Neuronal stem cell (in vitro differentiated cells): ENCODE results near the gene GDI2.

ENCODE experiments used
- DNase-seq: peaks from one replicate; pipeline ENCODE4 v3.0.0-alpha.2; 2013; ENCODE audit warnings: low spot score
- H2AFZ ChIP-seq: one replicate; pipeline ENCODE4 v1.6.1; 2013; ENCODE audit warnings: mild to moderate bottlenecking, low read length, inconsistent platforms
- H2AK5ac ChIP-seq: 2 replicates; pipeline ENCODE4 v1.6.1; 2013; ENCODE audit warnings: low read depth, mild to moderate bottlenecking, inconsistent platforms, low read length, moderate library complexity, mixed read lengths
- H2BK120ac ChIP-seq: 2 replicates; pipeline ENCODE4 v1.6.1; 2013; ENCODE audit warnings: low read depth, mild to moderate bottlenecking, inconsistent platforms, low read length, moderate library complexity, mixed read lengths
- H2BK12ac ChIP-seq: one replicate; pipeline ENCODE4 v1.6.1; 2013; ENCODE audit warnings: low read length, inconsistent platforms
- H2BK15ac ChIP-seq: 2 replicates; pipeline ENCODE4 v1.6.1; 2013; ENCODE audit warnings: mild to moderate bottlenecking, low read length, inconsistent platforms, mixed read lengths
- H2BK5ac ChIP-seq: one replicate; pipeline ENCODE4 v1.6.1; 2013; ENCODE audit warnings: inconsistent platforms, mild to moderate bottlenecking, low read length, moderate library complexity
- H3K14ac ChIP-seq: one replicate; pipeline ENCODE4 v1.6.1; 2013; ENCODE audit warnings: low read length, inconsistent platforms
- H3K18ac ChIP-seq: 2 replicates; pipeline ENCODE4 v1.6.1; 2013; ENCODE audit warnings: low read length, inconsistent platforms
- H3K23ac ChIP-seq: 2 replicates; pipeline ENCODE4 v1.6.1; 2013; ENCODE audit warnings: low read depth, mild to moderate bottlenecking, mixed read lengths, low read length, inconsistent platforms; ENCODE audit not compliant: poor library complexity
- H3K27ac ChIP-seq: replicated peaks from 3 replicates; pipeline ENCODE4 v1.5.1; 2013; ENCODE audit warnings: low read length, inconsistent platforms
- H3K27me3 ChIP-seq, 3 experiments: 2 replicates each; pipeline ENCODE4 v1.6.1; 2013; ENCODE audit warnings: low read length in 3 of 3, mild to moderate bottlenecking in 2 of 3, inconsistent platforms in 1 of 3, low read depth in 1 of 3, mixed read lengths in 1 of 3, moderate library complexity in 1 of 3; ENCODE audit not compliant: control insufficient read depth in 3 of 3, insufficient read depth in 3 of 3
- H3K36me3 ChIP-seq, 2 donors: replicated peaks in 1 of 2; 2 replicates each; pipeline ENCODE4 v1.6.1; 2013; ENCODE audit warnings: low read length in 2 of 2; ENCODE audit not compliant: control insufficient read depth in 2 of 2, insufficient read depth in 2 of 2
- H3K4ac ChIP-seq: 2 replicates; pipeline ENCODE4 v1.6.1; 2013; ENCODE audit warnings: inconsistent platforms, mild to moderate bottlenecking, low read length, moderate library complexity
- H3K4me1 ChIP-seq, 2 donors: 1 replicate in 1 of 2; 2 replicates in 1 of 2; pipeline ENCODE4 v1.6.1; 2013; ENCODE audit warnings: low read length in 2 of 2, low read depth in 1 of 2; ENCODE audit not compliant: control insufficient read depth in 2 of 2, insufficient read depth in 1 of 2
- H3K4me2 ChIP-seq: one replicate; pipeline ENCODE4 v1.6.1; 2013; ENCODE audit warnings: mild to moderate bottlenecking, low read length, inconsistent platforms; ENCODE audit not compliant: insufficient read depth, poor library complexity, severe bottlenecking
- H3K4me3 ChIP-seq, 2 donors: 2 replicates each; pipeline ENCODE4 v1.5.1; 2013; ENCODE audit warnings: low read length in 2 of 2, mild to moderate bottlenecking in 2 of 2, inconsistent platforms in 1 of 2, moderate library complexity in 1 of 2
- H3K79me1 ChIP-seq: one replicate; pipeline ENCODE4 v1.6.1; 2013; ENCODE audit warnings: low read depth, mild to moderate bottlenecking, inconsistent platforms, low read length, moderate library complexity
- H3K9ac ChIP-seq: one replicate; pipeline ENCODE4 v1.6.1; 2013; ENCODE audit warnings: mild to moderate bottlenecking, low read depth, low read length, inconsistent platforms; ENCODE audit not compliant: poor library complexity
- H3K9me3 ChIP-seq, 2 donors: replicated peaks in 1 of 2; 2 replicates each; pipeline versions ENCODE3 to v1.6.1; 2013; ENCODE audit warnings: low read length in 2 of 2, mild to moderate bottlenecking in 2 of 2, inconsistent platforms in 1 of 2, low read depth in 1 of 2, mixed read lengths in 1 of 2, moderate library complexity in 1 of 2; ENCODE audit not compliant: control insufficient read depth in 2 of 2, insufficient read depth in 1 of 2
- H4K8ac ChIP-seq: one replicate; pipeline ENCODE4 v1.6.1; 2013; ENCODE audit warnings: low read depth, mild to moderate bottlenecking, inconsistent platforms, low read length, moderate library complexity
- H4K91ac ChIP-seq: one replicate; pipeline ENCODE4 v1.6.1; 2013; ENCODE audit warnings: low read length, low read depth, mild to moderate bottlenecking, inconsistent platforms; ENCODE audit not compliant: poor library complexity
- WGBS, 2 donors: extraction: QIAGEN DNeasy Blood & Tissue Kit; methylation state at CpG; one replicate each; pipeline ENCODE4 v1.1.7; 2013; ENCODE audit warnings: missing lambda C conversion rate in 2 of 2, mixed read lengths in 1 of 2; ENCODE audit not compliant: insufficient read length in 2 of 2, insufficient replicate concordance in 1 of 2; ENCODE audit errors: extremely low coverage in 2 of 2; 5-methylcytosine and 5-hydroxymethylcytosine counted together

The GDI2 gene

DNA sequence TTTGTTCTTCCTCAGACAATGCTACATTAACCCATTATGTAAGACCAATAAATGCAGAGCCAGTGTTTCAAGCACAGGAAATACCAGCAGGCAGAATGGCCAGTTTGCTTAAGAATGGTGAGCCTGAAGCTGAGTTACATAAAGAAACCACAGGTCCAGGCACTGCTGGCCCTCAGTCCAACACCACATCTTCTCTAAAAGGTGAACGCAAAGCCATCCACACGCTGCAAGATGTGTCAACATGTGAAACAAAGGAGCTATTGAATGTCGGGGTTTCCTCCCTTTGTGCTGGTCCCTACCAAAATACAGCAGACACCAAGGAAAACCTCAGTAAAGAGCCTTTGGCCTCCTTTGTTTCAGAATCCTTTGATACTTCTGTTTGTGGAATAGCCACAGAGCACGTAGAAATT, 64.8 kb downstream of the GDI2 start:
- Histone ChIP-seq H3K4me3 (no peak overlapping the region), H2BK5ac (no peak overlapping the region), H2BK15ac (no peak overlapping the region), H3K27me3 (no peaks in the 10 kb centered on the region), H3K36me3 (peaks cover 11 to 87% of the 10 kb centered on the region in 2 donors), H3K23ac (no peak overlapping the region), H3K27ac (no peak overlapping the region), H3K9me3 (peaks cover 0 to 3% of the 10 kb centered on the region in 2 donors), H2BK120ac (no peak overlapping the region), H4K8ac (no peak overlapping the region), H4K91ac (no peak overlapping the region), H3K4ac (no peak overlapping the region), H3K4me2 (no peak overlapping the region), H3K4me1 (peaks cover 3 to 16% of the 10 kb centered on the region in 2 donors), H3K18ac (no peak overlapping the region), H3K14ac (no peak overlapping the region), H3K79me1 (no peaks in the 10 kb centered on the region), H2AFZ (no peak overlapping the region), H2AK5ac (no peak overlapping the region), H2BK12ac (no peak overlapping the region), H3K9ac (no peak overlapping the region)
- no peak for DNase-seq
- WGBS, 2 donors: no CpG with 5 or more reads among the region's 4 CpGs

DNA sequence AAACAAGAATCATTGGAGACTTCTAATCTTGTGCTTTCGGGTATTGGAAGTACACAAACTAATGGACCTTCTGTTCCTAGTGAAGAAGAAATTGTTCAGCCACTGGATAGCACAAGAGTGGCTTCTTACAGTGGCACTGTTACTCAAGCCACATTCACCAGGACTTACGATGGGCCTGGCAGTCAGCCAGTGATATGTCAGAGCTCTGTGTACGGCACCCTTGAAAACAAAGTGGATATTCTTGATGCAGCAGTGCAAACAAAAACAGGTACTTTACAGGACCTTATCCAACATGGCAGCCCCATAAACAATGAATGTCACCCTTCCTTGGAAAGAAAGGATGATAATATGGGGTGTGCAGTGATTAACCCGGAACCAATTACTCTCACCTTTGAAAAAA, 67.0 kb downstream of the GDI2 start:
- Histone ChIP-seq H3K23ac (no peak overlapping the region), H3K4me3 (no peak overlapping the region), H3K27ac (no peak overlapping the region), H3K79me1 (no peaks in the 10 kb centered on the region), H3K14ac (no peak overlapping the region), H2BK15ac (no peak overlapping the region), H3K4me1 (peaks cover 3 to 7% of the 10 kb centered on the region in 2 donors), H4K8ac (no peak overlapping the region), H2AFZ (no peak overlapping the region), H3K4ac (no peak overlapping the region), H2AK5ac (no peak overlapping the region), H3K27me3 (no peaks in the 10 kb centered on the region), H3K36me3 (peaks cover 11 to 90% of the 10 kb centered on the region in 2 donors), H2BK120ac (no peak overlapping the region), H3K4me2 (no peak overlapping the region), H2BK5ac (no peak overlapping the region), H4K91ac (no peak overlapping the region), H2BK12ac (no peak overlapping the region), H3K18ac (no peak overlapping the region), H3K9ac (no peak overlapping the region), H3K9me3 (peaks cover 0 to 3% of the 10 kb centered on the region in 2 donors)
- WGBS, 2 donors: no CpG with 5 or more reads among the region's 4 CpGs
- DNase-seq: no peak

DNA sequence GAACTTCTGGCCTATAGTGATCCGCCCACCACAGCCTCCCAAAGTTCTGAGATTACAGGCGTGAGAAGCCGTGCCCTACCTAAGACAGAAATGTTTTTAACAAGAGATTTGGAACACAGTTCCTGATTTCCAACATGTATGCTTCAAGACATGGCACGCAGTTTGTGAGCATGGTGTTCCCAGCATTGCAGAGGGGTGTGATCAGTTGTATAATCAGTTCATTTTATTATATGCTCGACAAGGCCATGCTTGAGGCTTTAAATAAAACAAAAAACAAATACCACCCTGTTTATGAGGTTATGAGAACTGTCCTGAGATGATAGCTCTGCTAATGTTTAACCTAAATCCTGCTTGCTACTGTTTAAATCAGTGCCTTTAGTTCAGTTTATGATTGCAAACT, 68.4 kb downstream of the GDI2 start:
- Histone ChIP-seq H2AFZ (no peak overlapping the region), H3K27ac (no peak overlapping the region), H3K79me1 (no peaks in the 10 kb centered on the region), H3K36me3 (peaks cover 12 to 96% of the 10 kb centered on the region in 2 donors), H2BK12ac (no peak overlapping the region), H3K14ac (no peak overlapping the region), H2BK5ac (no peak overlapping the region), H3K9me3 (peaks cover 0 to 3% of the 10 kb centered on the region in 2 donors), H3K9ac (no peak overlapping the region), H4K91ac (no peak overlapping the region), H2AK5ac (no peak overlapping the region), H3K23ac (no peak overlapping the region), H4K8ac (no peak overlapping the region), H3K4me3 (no peak overlapping the region), H2BK15ac (no peak overlapping the region), H3K27me3 (no peaks in the 10 kb centered on the region), H3K18ac (no peak overlapping the region), H3K4ac (no peak overlapping the region), H3K4me1 (peaks cover 3 to 7% of the 10 kb centered on the region in 2 donors), H2BK120ac (no peak overlapping the region), H3K4me2 (no peak overlapping the region)
- no CpG with 5 or more reads among the region's 5 CpGs for WGBS, 2 donors
- no peak for DNase-seq

DNA sequence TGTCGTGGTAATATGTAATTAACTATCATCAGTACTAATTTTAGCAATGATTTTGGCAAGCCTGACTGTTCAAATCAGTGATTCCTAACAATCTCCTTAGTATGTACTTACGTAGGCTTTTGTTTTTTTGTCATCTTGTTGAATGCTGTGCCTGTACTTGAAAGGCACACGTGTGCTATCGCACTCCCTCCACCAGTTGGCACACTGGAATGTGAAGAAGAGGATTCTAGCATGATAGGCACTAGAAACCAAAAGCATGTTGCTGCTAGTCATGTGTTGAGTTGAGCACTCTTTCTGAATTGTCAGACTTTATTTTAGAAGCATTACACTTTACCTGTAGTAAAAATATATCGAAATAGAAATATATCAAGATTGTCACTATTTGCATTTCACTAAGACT, 69.5 kb downstream of the GDI2 start:
- Histone ChIP-seq H3K9me3 (no peaks in the 10 kb centered on the region), H3K18ac (no peak overlapping the region), H3K23ac (no peak overlapping the region), H3K9ac (no peak overlapping the region), H3K79me1 (no peaks in the 10 kb centered on the region), H3K27ac (no peak overlapping the region), H3K36me3 (peaks cover 12 to 93% of the 10 kb centered on the region in 2 donors), H2AFZ (no peak overlapping the region), H3K14ac (no peak overlapping the region), H3K27me3 (no peaks in the 10 kb centered on the region), H3K4ac (no peak overlapping the region), H2BK12ac (no peak overlapping the region), H4K8ac (no peak overlapping the region), H3K4me3 (no peak overlapping the region), H3K4me1 (peaks cover 3 to 7% of the 10 kb centered on the region in 2 donors), H2AK5ac (no peak overlapping the region), H2BK120ac (no peak overlapping the region), H3K4me2 (no peak overlapping the region), H2BK15ac (no peak overlapping the region), H4K91ac (no peak overlapping the region), H2BK5ac (no peak overlapping the region)
- WGBS, 2 donors: no CpG with 5 or more reads among the region's 5 CpGs
- no peak for DNase-seq
